Measurements from ENCODE around the gene KNOP1. TPM values are rescaled to one million over a fixed set of nuclear protein-coding genes. Genes with fewer than 3 reads are reported as not detected.
"Not testable (repeated sequence)": the region's sequence is repeated elsewhere in the genome, so short reads cannot be mapped to it uniquely, and the experiment has no call there.

Gene KNOP1
- total and polyA plus RNA-seq, 2 of the 13 experiments (the other 11 are each of a cell fraction or from before 2014, with no cell fraction given): 21.2 to 57.5 TPM

- H3K4me2 ChIP-seq (ENCODE audit: low read depth, low read length); H3K36me3 ChIP-seq (replicated peaks in 1 of 2; ENCODE audit: control insufficient read depth in 1 of 2, insufficient read depth in 2 of 2, low read length in 2 of 2); H3K4me1 ChIP-seq (ENCODE audit: insufficient read depth, low read length); BruUV-seq (replicated peaks); CTCF ChIA-PET (ENCODE audit: low intra/inter-chr PET ratio, low total read pairs); H2AFZ ChIP-seq (ENCODE audit: low read length); POLR2A ChIA-PET; H4K20me1 ChIP-seq (ENCODE audit: insufficient read depth, low read length); intact Hi-C loops (cut with micrococcal nuclease; ENCODE audit: unreplicated experiment); H3K9me3 ChIP-seq (ENCODE audit: low read length); in situ Hi-C loops (cut with HindIII; ENCODE audit: extremely low pct_ligation_motif_present, low pct_unique_long_range_greater_than_20kb); H3K27ac ChIP-seq (ENCODE audit: extremely low read length, insufficient read depth, low read length); H3K27me3 ChIP-seq (ENCODE audit: control insufficient read depth in 1 of 2, insufficient read depth in 2 of 2, low read length in 2 of 2); FAIRE-seq; ATAC-seq; H3K79me2 ChIP-seq (ENCODE audit: insufficient read depth, low read length); H3K4me3 ChIP-seq (replicated peaks in 1 of 3; ENCODE audit: insufficient read depth in 1 of 3, low read depth in 2 of 3, low read length in 3 of 3); DNase-seq (ENCODE audit: low spot score); H3K9ac ChIP-seq (ENCODE audit: insufficient read depth, low read depth, low read length): not testable (repeated sequence)
- 70% methylated on average over 6 of the region's 6 CpGs for WGBS (ENCODE audit: low lambda C conversion rate)
Observed at GRCh38 chr16:19679281-19679680, 38.7 kb downstream of the KNOP1 start.

DNA sequence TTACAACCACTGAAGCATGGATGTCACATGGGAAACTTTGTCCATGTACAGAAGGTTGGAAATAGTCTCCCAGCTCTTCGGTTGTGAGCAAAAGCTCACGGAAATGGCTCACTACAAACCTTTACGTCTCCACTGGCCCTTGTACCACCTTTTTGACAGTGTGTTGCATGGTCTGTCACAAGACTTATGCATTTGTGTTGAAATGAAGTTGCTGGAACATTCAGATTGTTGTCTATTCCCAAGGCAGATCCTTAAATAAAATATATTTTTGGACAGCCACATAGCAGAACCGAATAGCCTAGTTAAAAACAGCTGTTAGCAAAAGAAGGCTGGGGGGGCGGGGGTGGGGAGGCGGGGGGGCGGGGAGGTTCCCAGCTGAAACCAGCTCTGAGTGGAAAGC is 39.2 kb downstream of the KNOP1 start:
- Histone ChIP-seq H3K79me2 (ENCODE audit: insufficient read depth, low read length) (no peaks in the 10 kb centered on the region), H3K27me3 (ENCODE audit: control insufficient read depth in 1 of 2, insufficient read depth in 2 of 2, low read length in 2 of 2) (no peaks in the 10 kb centered on the region), H3K4me3 (replicated peaks in 1 of 3; ENCODE audit: insufficient read depth in 1 of 3, low read depth in 2 of 3, low read length in 3 of 3) (no peak overlapping the region), H3K27ac (ENCODE audit: extremely low read length, insufficient read depth, low read length) (no peak overlapping the region), H3K9ac (ENCODE audit: insufficient read depth, low read depth, low read length) (no peak overlapping the region), H4K20me1 (ENCODE audit: insufficient read depth, low read length) (no peaks in the 10 kb centered on the region), H2AFZ (ENCODE audit: low read length) (no peak overlapping the region), H3K36me3 (replicated peaks in 1 of 2; ENCODE audit: control insufficient read depth in 1 of 2, insufficient read depth in 2 of 2, low read length in 2 of 2) (no peaks in the 10 kb centered on the region), H3K9me3 (ENCODE audit: low read length) (no peaks in the 10 kb centered on the region), H3K4me2 (ENCODE audit: low read depth, low read length) (no peak overlapping the region), H3K4me1 (ENCODE audit: insufficient read depth, low read length) (peaks cover 9% of the 10 kb centered on the region)
- WGBS (ENCODE audit: low lambda C conversion rate): 58% methylated on average over 7 of the region's 7 CpGs
- no peak for ATAC-seq
- no peak for FAIRE-seq
- in situ Hi-C loops (cut with HindIII; ENCODE audit: extremely low pct_ligation_motif_present, low pct_unique_long_range_greater_than_20kb): no loop called here
- ChIA-PET CTCF (ENCODE audit: low intra/inter-chr PET ratio, low total read pairs) (no interaction called here), POLR2A (no interaction called here)
- TF ChIP-seq KLF13 (CRISPR knock-in tag; IDR thresholded peaks at IDR 0.05) (no peak), PBX3 (CRISPR knock-in tag; IDR thresholded peaks at IDR 0.05; ENCODE audit: borderline replicate concordance) (no peak), ZNF484 (CRISPR knock-in tag; IDR thresholded peaks at IDR 0.05; ENCODE audit: borderline replicate concordance, low read depth) (no peak), NFE2L2 (IDR thresholded peaks at IDR 0.05; ENCODE audit: low read length) (no peak), ZNF737 (CRISPR knock-in tag; IDR thresholded peaks at IDR 0.05; ENCODE audit: borderline replicate concordance) (no peak)
- TF ChIP-seq, protein P1, sequence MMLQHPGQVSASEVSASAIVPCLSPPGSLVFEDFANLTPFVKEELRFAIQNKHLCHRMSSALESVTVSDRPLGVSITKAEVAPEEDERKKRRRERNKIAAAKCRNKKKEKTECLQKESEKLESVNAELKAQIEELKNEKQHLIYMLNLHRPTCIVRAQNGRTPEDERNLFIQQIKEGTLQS (CRISPR knock-in tag; IDR thresholded peaks at IDR 0.05): no peak
- TF ChIP-seq, protein P2, sequence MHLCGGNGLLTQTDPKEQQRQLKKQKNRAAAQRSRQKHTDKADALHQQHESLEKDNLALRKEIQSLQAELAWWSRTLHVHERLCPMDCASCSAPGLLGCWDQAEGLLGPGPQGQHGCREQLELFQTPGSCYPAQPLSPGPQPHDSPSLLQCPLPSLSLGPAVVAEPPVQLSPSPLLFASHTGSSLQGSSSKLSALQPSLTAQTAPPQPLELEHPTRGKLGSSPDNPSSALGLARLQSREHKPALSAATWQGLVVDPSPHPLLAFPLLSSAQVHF (CRISPR knock-in tag; IDR thresholded peaks at IDR 0.05): no peak
- no TSS peak for BruUV-seq (replicated peaks)
- intact Hi-C loops (cut with micrococcal nuclease; ENCODE audit: unreplicated experiment): no loop called here
- no peak for DNase-seq (ENCODE audit: low spot score)

Data from HepG2 (cell line).